Measurements from ENCODE around the gene OR10T2. TPM values are rescaled to one million over a fixed set of nuclear protein-coding genes. Genes with fewer than 3 reads are reported as not detected.
"Not testable (repeated sequence)": the region's sequence is repeated elsewhere in the genome, so short reads cannot be mapped to it uniquely, and the experiment has no call there.

The OR10T2 gene, protein sequence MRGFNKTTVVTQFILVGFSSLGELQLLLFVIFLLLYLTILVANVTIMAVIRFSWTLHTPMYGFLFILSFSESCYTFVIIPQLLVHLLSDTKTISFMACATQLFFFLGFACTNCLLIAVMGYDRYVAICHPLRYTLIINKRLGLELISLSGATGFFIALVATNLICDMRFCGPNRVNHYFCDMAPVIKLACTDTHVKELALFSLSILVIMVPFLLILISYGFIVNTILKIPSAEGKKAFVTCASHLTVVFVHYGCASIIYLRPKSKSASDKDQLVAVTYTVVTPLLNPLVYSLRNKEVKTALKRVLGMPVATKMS
- not detected for total RNA-seq
- long read RNA-seq: 0 reads

DNA sequence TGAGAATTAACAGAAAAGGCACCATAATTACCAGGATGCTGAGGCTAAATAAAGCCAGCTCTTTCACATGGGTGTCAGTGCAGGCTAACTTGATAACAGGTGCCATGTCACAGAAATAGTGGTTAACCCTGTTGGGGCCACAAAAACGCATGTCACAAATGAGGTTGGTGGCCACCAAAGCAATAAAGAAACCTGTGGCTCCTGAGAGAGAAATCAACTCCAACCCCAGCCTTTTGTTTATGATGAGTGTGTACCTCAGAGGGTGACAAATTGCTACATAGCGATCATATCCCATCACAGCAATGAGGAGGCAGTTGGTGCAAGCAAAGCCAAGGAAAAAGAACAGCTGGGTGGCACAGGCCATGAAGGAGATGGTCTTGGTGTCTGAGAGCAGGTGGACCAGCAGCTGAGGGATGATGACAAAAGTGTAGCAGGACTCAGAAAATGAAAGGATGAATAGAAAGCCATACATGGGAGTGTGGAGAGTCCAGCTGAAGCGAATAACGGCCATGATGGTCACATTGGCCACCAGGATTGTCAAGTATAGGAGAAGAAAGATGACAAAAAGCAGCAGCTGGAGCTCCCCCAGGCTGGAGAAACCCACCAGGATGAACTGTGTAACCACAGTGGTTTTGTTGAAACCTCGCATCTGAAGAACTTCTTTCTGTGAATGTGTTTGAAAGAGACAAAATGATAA is at the start of gene OR10T2:
OR10T2 (minus strand) TSS at position 649 of the 697 bp plus-strand sequence; CDS start at position 649, 0 bp downstream.
- intact Hi-C loops (cut with micrococcal nuclease): no loop called here
- ATAC-seq (no peak), DNase-seq (no peak)

DNA sequence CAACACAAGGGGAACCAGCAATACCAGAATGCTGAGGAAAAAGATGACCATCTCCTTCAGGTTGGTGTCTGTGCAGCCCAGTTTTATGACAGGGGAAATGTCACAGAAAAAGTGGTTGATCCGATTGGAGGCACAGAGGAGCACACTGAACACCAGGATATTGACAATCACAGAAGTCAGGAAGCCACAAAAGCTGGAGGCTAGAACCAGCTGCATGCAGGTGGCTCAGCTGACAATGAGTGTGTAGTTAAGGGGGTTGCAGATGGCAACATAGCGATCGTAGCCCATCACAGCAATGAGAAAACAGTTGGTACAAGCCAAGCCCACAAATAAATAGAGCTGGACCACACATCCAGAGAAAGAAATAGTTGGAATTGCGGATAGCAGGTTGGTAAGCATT is 46.1 kb upstream of the OR10T2 start:
- no peak for DNase-seq
- intact Hi-C loops (cut with micrococcal nuclease): no loop called here
- no peak for ATAC-seq

DNA sequence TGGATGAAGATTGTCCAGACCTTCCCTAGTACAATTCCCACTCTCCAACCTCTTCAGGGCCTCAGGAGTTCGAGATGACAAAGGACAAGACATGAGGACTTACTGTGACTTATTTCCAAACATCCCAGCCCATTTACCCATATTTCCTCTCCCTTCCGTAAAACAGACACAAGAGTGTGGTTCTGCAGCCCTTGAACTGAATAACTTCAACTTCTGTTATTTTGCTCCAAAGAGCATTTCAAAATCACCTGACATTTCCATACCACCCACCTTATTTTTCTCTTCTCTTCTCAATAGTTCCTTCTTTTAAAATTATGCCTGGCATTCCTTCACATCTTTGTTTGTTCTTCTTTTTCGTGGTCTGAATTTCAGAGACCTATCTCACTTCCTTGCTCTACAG is 35.5 kb upstream of the OR10T2 start:
- ATAC-seq (no peak), DNase-seq (no peak)
- intact Hi-C loops (cut with micrococcal nuclease): no loop called here

DNA sequence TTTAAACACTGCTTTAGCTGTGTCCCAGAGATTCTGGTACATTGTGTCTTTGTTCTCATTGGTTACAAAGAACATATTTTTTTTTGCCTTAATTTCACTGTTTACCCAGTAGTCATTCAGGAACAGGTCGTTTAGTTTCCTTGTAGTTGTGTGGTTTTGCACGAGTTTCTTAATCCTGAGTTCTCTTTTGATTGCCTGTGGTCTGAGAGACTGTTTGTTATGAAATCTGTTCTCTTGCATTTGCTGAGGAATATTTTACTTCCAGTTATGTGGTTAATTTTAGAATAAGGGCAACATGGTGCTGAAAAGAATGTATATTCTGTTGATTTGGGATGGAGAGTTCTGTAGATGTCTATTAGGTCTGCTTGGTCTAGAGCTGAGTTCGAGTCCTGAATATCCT is 30.9 kb upstream of the OR10T2 start:
- intact Hi-C loops (cut with micrococcal nuclease); ATAC-seq; DNase-seq: not testable (repeated sequence)

DNA sequence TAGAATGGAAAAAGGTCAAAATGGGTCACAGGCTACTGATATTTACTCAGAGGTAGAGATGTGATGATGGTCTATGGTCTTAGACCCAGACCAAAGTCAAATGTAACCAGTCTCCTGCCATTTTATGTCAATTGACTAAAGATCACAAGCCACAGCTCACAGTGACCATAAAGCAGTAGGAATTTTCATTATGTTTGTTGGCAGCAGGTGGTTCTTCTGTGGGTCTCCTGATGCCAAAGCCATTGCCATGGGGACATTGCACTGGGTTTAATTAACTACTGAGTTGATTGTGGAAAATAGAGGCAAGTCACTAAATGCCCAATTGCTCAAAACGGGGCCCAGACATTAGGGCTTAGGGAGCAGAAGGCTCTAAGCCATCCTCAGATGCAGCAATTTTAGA is 26.9 kb upstream of the OR10T2 start, which contains the start of gene OR10K2:
OR10K2 (minus strand) TSS at position 101 of the 400 bp plus-strand sequence. CDS start 5,371 bp downstream, outside the sequence.
- intact Hi-C loops (cut with micrococcal nuclease): no loop called here
- DNase-seq (no peak), ATAC-seq (no peak)

DNA sequence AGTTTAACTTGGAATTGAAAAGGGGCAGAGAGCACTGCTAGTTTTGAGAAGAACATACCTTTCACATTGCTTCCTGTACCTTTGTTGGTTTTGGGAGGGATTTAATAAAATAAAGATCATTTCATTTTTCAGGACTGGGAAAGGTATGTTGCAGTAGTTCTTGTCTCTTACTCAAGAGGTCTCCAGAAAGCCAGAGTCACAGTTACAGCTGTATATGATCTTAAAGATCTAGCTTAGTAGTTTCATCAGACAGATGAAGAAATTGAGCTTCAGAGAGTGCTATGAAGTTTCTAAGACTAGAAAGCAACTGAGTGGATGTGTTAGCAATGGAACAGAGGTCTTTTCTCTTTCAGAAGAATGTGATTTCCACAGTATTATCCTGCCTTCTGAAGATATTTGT is 25.8 kb upstream of the OR10T2 start:
- no peak for ATAC-seq
- no peak for DNase-seq
- intact Hi-C loops (cut with micrococcal nuclease): no loop called here

DNA sequence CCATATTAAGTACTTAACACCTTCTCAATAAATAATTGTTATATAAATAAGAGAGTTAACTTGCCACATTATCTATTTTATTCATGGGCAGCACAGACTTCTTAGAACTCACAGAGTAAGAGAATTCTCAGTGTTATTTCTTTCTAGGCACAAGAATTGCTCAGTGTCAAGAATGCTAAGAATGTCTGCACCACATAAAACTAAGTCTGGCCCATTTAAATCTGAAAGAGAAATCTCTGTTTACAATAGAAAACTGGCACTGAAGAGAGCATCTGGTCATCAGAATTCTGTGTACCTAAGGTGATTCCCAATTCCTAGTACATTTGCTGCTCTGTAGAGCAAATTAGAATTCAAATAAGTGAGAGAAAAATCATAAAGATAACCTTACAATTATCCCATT is 22.9 kb upstream of the OR10T2 start:
- ATAC-seq (no peak), DNase-seq (no peak)
- intact Hi-C loops (cut with micrococcal nuclease): no loop called here

DNA sequence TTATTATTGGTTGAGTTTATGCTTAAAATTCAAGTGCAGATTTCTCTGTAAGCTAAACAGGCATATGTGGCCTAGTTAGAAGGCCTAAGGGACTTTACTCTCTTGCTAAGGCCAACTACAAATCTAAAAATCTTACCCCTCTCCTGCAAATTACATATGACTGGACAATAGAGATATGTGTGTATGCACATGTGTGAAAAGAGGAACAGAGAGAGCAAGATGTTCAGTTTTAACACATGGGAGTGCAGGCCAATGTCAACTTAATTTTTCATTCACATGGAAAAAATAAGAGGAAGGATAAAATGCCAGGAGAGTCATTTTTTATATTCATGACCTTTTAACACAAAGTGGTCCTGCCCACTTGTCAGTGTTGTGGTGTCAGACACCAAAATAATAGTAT is 18.3 kb upstream of the OR10T2 start:
- ATAC-seq (no peak), DNase-seq (no peak)
- intact Hi-C loops (cut with micrococcal nuclease): no loop called here

DNA sequence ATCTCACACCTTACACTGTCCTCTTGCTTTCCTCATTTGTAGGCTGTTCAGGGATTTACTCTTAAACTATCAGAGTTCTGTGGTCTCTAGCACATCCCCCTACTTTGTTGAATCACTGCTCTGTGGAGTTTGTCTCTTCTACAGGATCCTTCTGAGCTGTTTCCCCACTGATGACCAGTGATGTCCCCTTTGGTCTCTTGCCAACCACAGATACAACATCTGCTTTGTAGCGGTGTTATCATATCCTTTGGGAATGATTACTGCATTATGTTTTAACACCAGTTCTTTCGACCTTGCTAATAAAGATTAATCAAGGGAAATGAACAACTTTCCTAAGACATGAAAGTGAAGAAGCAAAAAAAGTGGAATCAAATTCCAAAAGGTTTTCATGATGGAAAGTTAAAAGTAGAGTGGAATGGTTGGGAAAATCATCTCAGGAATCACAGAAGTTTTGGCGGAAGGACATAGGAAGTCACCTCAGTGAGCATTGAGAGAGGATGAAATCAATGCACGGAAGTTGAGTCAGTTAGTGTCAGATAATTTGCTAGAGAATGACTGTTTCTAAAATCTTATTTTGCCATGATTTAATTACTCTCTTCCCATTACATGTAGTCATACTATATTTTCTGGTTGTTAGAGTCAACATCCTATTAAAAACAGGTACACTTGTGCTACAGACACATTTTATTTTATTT is 15.5 kb upstream of the OR10T2 start:
- DNase-seq (no peak), ATAC-seq (no peak)
- intact Hi-C loops (cut with micrococcal nuclease): no loop called here

DNA sequence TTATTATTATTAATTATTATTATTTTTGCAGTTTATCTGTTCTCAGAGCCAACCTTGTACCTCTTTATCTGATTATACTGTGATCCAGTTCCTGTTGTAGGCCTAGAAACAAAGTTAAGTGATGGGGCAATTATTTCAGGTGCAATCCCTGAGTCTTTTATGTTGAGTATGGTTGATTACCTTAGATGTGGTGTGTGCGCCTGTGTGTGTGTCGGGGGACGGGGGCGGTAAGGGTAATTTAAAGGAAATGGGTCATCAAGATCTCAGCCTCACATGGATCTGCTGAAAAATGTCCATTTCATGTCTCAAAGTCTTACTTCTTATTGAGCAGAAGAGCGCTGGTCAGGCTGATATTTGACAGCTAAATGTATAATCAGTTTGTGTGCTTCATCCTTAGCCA is 7.8 kb upstream of the OR10T2 start:
- DNase-seq (no peak), ATAC-seq (no peak)
- intact Hi-C loops (cut with micrococcal nuclease): no loop called here

DNA sequence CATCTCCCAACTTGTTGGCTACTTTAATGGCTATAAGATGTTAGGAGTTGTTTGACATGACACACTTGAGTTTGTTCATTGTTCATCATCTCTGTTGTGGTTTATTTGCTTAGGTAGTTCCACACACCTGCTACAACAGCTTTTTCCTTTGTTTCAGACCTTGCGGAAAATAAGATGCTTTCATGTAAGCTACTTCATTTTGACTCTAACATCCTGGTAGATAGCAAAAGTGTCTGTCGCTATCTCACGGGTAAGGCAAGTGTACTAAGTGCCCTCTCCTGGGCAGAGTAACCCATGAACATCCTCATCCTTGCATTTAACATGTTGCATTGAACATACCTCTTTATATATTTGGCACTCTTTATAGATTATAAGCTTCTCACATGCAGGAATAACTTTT is 1.6 kb upstream of the OR10T2 start:
- DNase-seq (no peak), ATAC-seq (no peak)
- intact Hi-C loops (cut with micrococcal nuclease): no loop called here

DNA sequence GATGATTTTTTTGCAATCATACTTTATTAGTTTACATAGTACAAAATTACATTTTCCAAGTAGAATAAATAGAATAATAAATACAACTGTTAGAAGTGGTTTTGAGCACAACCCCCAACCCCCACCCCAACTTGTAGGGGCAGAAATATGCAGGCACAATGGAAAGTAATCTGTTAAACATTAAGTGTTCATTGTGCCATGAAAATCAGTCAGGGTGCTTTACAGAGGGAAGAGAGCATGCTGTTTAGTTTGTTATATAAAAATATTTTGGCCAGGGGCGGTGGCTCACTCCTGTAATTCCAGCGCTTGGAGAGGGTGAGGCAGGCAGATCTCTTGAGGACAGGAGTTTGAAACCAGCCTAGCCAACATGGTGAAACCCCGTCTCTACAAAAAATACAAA is 2.6 kb downstream of the OR10T2 start:
- intact Hi-C loops (cut with micrococcal nuclease): no loop called here
- DNase-seq (no peak), ATAC-seq (no peak)

DNA sequence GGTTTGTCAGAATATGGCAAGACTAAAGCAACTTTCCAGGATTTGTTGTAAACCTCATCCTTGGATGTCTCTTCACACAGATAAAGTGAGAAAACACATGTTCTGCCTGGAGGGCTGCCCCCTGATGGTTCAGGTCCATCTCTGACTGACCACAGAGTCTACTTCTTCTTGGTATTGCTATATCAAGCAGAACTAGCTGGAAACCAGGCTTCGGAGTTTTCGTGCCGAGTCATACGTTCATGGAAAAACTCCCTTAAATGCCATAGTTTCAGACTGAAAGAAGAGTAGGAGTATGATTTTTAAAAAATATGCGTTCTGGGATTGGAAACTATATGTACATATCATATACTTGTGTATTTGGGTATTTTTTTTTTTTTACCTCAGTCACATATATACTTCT is 5.8 kb downstream of the OR10T2 start:
- ATAC-seq: no peak
- intact Hi-C loops (cut with micrococcal nuclease): no loop called here
- no peak for DNase-seq

DNA sequence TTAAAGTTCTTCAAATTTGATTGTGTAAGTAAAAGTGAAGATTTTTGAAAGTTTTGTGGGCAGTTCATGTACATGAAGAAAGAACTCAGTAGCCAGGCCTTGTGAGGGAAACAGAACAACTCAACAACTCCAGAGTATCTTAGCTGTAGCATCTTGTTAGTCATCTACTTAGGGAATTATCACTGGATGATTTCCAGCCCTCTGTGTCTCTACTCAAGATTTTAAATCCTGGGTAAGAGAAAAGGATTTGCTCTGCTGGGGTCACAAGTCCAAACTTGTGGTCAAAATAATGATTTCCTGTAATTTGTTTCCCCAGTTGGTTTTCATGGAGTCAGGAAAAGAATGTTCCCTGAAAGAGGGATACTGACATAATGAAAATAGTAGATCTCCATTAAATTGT is 8.2 kb downstream of the OR10T2 start:
- DNase-seq (no peak), ATAC-seq (no peak)
- intact Hi-C loops (cut with micrococcal nuclease): no loop called here

DNA sequence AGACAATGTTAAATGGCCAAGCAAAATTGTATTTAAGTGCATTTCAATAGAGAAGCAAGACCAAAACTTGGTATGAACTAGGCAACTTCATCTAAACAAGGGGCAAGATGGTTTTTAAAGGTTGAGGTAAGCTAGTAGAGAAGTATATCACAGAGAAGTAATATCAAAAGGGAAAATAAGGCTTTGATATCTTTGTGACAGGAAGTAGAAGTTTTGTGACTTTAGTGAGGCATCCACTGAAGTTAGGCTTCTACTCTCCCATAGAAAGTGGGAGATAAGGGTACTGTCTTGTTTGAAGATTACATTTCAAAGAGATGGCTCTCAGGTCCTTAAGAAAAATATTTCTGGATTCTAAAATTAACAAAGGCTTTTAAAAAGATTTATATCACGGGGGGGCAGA is 8.9 kb downstream of the OR10T2 start:
- intact Hi-C loops (cut with micrococcal nuclease): no loop called here
- ATAC-seq (no peak), DNase-seq (no peak)

DNA sequence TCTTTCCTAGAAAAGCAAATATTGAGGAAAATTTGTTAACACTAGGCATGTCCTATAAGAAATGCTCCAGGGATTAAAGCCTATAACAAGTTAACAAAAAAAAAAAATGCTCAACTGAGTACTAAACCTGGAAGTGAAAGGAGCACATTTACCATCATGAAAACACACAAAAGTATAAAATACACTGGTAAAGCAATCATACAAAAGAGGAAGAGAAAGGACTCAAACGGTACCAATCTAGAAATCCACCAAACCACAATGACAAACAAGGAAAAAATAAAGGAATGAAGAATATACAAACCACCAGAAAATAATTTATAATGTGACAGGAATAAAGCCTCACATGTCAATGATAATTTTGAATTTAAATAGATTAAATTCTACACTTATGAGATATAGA is 24.4 kb downstream of the OR10T2 start:
- intact Hi-C loops (cut with micrococcal nuclease): no loop called here
- ATAC-seq (no peak), DNase-seq (no peak)

DNA sequence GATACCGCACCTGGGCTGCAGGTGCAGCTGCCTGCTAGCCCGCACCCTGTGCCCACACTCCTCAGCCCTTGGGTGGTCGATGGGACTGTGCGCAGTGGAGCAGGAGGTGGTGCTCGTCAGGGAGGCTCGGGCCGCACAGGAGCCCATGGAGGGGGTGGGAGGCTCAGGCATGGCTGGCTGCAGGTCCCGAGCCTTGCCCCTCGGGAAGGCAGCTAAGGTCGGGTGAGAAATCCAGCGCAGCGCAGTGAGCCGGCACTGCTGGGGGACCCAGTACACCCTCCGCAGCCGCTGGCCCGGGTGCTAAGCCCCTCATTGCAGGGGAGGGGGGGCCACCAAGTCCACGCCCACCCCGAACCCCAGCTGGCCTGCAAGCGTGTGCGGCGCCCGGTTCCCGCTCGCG is 25.2 kb downstream of the OR10T2 start:
- intact Hi-C loops (cut with micrococcal nuclease); DNase-seq; ATAC-seq: not testable (repeated sequence)

DNA sequence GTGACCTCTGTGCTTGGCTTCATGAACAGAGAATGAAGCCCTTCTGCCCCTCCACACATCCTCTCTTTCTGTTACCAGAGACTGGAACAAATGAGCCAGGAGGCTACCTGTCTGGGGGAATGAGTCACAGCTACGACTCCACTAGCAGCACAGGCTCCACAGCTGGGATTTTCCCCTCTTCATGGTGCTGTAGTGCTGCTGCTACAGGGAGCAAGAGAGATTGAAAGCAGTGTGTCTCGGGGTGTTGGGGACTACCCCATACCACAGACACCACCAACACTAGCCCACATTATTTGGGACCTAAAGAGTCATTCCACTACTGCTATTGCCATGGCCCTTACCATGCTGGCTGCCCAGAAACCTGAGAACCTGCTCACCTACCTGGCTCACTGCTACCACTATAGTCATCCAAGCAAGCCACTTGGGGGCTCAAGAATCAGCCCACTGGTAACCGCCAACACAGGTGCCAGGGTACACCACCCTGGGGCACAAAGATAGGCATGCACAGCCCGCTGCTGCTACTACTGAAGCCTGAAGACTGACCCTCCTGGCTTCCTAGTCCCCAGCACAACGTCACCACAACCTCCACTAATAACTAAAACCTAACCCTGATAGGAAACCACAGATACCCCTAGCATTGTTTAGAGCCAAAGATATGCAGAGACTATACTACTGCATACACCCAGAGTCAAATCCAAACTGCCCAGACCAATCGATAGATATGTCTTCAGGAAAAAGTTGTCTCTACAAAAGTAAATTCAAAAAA is 27.9 kb downstream of the OR10T2 start:
- ATAC-seq (no peak), DNase-seq (no peak)
- intact Hi-C loops (cut with micrococcal nuclease): no loop called here

DNA sequence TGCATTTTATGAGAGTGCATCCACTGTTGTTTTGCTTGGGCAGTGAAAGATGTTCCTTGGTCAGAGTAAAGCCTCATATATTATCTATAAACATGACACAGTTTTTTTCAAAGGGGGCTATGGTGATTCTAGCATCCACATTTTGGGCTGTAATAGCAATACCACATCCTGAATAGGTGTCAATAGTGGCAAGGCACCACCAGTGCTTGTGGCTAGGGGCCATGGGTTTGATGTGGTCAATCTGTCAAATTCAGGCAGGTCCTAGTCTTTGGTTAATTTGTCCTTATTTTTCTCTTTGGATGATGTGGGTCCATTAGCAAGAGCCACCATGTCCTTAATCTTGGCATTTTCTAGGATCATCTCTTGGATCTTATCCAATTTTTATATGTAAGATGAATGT is 32.5 kb downstream of the OR10T2 start:
- DNase-seq: no peak
- ATAC-seq: no peak
- intact Hi-C loops (cut with micrococcal nuclease): no loop called here

DNA sequence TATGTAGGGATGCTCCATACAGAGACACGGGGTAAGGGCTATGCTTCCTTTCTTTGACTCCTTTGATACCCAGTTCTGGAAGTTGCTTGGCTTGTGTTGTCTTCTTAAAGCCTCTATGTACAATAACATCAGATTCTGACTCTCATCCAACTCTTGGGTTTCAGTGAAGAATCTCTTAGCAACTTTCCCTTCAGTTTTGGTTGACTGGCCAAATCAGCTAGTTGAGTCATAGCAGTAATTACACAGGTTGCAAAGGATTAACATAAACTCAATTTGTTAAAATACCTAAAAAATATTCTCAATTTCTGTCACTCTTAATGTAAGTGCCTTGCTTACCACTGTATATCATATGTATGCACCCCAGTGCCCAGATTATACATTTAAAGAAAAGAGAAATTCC is 36.3 kb downstream of the OR10T2 start:
- ATAC-seq (no peak), DNase-seq (no peak)
- intact Hi-C loops (cut with micrococcal nuclease): no loop called here

All from left ventricle myocardium superior (tissue), 1 donor.